Stimulated activated CD8-positive, alpha-beta memory T cell treated with anti-CD3 and anti-CD28 coated beads, Interleukin-12 subunit alpha, Interleukin-12 subunit beta, amount 100 ng/mL, for 4 hours (primary cell): ENCODE measurements around the gene ARFGEF3.
"Not testable (repeated sequence)": the region's sequence is repeated elsewhere in the genome, so short reads cannot be mapped to it uniquely, and the experiment has no call there.

Experiments
- DNase-seq: peaks from one replicate; pipeline ENCODE4 v3.0.0-alpha.2; 2020; ENCODE audit warnings: low read depth

ARFGEF3 gene, protein sequence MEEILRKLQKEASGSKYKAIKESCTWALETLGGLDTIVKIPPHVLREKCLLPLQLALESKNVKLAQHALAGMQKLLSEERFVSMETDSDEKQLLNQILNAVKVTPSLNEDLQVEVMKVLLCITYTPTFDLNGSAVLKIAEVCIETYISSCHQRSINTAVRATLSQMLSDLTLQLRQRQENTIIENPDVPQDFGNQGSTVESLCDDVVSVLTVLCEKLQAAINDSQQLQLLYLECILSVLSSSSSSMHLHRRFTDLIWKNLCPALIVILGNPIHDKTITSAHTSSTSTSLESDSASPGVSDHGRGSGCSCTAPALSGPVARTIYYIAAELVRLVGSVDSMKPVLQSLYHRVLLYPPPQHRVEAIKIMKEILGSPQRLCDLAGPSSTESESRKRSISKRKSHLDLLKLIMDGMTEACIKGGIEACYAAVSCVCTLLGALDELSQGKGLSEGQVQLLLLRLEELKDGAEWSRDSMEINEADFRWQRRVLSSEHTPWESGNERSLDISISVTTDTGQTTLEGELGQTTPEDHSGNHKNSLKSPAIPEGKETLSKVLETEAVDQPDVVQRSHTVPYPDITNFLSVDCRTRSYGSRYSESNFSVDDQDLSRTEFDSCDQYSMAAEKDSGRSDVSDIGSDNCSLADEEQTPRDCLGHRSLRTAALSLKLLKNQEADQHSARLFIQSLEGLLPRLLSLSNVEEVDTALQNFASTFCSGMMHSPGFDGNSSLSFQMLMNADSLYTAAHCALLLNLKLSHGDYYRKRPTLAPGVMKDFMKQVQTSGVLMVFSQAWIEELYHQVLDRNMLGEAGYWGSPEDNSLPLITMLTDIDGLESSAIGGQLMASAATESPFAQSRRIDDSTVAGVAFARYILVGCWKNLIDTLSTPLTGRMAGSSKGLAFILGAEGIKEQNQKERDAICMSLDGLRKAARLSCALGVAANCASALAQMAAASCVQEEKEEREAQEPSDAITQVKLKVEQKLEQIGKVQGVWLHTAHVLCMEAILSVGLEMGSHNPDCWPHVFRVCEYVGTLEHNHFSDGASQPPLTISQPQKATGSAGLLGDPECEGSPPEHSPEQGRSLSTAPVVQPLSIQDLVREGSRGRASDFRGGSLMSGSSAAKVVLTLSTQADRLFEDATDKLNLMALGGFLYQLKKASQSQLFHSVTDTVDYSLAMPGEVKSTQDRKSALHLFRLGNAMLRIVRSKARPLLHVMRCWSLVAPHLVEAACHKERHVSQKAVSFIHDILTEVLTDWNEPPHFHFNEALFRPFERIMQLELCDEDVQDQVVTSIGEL (N-terminal part only)

DNA sequence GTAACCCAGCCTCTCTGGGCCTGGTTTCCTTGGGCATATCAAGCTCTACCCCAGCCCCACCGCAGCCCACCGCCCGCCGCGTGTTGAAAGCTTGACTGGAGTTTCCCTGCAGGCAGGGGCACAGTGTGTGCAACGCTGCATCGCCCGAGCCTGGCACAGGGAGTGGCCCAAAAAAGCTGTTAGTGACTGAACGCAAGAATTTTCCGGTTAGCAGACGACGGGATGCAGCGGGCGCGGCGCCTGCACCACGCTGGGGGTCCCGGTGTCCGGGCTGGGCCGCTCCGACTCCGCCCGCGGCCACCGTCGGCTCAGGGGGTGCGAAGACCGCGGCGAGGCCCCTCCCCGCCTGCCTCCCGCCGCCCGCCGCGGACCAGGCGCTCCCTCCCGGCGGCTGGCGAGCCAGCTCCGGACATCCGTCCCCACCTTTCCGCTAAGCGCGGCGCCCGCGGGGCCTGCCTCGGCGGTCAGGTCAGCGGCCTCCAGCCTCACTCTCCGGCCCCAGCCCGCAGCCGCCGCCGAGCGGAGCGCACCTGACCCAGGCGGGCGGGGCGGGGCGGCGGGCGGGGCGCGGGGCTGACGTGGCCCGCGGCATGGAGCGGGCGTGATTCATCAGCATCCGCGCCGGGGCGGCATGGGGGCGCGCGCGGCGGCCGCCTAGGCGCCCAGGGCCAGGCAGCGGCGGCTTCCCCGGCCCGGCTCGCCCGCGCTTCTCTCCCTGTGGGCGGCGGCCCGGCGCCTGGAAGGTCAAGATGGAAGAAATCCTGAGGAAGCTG lies at the start of gene ARFGEF3:
TSS of gene ARFGEF3 (plus strand) at position 602 of the 773 bp plus-strand sequence. CDS start at position 750, 148 bp downstream.
- DNase-seq = peak; percentile 43

DNA sequence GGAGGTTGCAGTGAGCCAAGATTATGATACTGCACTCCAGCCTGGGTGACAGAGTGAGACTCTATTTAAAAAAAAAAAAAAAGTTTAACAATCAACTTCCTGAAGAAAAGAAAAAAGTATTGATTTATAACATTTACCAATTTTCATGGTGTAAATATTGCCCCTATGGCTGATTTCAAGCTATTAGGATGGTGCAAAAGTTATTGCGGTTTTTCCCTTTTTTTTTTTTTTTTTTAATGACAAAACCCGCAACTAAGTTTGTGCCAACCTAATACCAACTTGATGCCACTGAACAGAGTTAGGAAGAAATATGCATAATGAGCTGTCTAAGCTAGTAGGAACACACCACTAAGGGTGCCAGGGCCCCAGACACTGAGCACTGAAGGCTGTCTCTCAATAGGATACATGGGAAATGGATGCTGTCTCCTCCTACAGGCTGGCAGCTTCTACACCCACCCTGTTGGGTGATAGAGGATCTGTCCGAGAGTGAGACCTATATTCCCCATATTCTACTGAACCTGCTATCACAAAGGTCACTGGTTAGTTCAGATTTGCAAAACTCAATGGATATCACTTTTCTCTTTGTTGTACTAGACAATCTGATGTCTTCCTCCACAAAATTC lies 48.0 kb upstream of the ARFGEF3 start:
- no peak for DNase-seq

DNA sequence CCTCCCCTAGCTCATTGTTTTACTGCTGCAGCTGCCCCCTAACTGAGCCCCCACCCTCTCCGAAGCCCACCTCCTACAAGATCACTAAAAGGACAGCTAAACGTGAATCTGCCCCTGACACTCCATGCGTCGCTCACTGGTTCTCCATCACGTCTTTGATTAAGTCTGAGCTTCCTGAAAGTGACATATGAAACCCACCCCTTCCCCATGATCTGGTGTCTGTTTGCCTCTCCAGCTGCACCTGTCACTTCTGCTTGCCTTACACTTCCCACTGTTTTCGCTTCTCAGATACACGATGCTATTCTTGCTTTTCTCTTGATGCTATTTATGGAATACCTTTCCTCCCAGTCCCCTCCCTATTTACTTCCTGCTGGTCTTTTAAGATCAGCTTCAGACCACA lies 46.5 kb upstream of the ARFGEF3 start:
- no peak for DNase-seq

DNA sequence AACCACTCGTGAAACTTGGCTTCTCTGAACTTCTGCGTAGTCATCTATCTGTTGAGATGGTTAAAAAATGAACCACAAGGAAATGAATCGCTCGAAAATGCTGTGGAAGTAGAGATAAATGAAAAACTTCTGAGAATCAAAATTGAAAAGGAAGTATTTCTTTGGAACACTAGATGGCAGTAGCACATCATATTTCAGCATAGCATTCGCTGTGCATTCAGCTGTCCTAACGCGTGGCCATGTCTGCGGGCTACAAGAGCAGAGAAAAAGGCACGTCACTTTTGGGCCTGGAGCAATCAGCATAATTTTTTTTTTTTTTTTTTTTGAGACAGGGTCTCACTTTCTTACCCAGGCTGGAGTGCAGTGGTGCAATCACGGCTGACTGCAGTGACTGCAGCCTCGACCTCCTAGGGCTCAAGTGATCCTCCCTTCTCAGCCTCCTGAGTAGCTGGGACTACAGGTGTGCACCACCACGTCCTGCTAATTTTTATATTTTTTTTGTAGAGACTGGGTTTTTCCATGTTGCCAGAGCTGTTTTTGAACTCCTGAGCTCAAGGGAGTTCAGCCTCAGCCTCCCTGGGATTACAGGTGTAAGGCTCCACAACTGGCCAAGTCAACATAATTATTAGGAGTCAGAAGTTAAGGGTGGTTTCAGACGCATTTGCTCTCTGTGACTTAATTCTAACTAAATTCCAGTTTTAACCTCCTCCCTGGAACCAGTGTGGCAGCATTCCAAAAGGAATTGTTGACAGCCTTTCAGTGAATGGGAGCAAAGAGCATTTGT lies 45.7 kb upstream of the ARFGEF3 start:
- no peak for DNase-seq

DNA sequence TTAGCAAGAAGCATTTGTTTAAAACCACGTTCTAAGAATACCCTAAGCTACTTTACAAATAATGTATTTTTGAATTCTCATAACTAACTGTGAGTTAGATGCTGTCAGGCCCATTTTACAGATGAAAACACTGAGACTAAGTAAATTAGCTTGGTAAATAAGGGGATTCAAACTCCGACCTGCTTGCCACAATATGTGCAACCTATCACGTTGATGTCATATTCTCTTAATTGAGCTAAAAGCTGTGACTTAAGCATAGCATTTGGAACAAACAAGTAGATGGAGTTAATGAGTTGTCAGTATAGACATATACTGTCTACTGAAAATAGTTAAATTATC lies 45.1 kb upstream of the ARFGEF3 start:
- DNase-seq = no peak

DNA sequence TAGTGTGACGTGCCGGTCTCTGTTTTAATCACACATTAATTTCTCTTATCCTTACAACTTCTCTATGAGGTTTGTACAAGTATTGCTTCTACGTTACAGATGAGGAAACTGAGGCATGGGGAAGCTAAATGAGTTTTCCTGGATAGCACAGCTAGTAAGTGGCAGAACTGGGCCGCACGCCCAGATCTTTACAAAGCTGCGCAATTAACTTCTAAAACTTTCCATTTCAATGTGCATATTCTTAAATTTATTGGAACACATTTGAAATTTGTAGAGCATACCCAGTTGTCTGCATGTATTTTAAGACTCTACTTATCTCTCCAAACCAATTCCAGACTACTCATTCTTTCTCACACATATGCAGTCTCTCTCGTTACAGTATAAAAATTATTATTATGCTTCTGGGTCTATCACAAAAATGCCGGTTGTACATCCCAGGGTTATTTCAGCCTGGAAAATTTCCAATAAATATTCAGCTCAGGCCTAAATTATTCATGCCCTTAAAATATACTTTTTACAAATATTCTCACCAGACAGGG lies 44.3 kb upstream of the ARFGEF3 start:
- DNase-seq = no peak

DNA sequence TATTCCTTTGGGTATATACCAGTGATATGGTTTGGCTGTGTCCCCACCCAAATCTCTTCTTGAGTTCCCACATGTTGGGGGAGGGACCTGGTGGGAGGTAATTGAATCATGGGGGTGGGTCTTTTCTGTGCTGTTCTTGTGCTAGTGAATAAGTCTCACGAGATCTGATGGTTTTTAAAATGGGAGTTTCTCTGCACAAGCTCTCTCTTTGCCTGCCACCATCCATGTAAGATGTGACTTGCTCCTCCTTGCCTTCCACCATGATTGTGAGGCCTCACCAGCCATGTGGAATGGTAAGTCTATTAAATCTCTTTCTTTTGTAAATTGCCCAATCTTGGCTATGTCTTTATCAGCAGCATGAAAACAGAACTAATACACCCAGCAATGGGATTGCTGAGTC lies 42.5 kb upstream of the ARFGEF3 start:
- DNase-seq = not testable (repeated sequence)

DNA sequence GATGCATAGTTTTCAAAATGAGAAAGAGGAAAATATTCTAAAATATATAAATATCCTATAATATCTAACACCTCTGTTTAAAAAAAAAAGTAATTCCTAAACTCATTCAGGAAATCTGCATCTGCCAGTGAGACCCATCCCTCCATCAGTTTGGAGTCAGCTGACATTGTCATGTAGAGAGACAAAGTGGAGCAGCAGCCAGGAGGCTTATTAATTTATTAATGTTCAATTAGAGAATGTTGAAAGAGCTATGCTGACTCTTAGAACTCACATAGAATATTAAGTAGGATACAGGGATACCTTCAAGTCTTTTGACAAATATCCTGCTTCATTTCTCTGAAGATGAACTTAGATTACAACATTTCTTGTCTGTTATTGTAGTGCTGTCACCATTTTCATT lies 41.8 kb upstream of the ARFGEF3 start:
- DNase-seq = no peak

DNA sequence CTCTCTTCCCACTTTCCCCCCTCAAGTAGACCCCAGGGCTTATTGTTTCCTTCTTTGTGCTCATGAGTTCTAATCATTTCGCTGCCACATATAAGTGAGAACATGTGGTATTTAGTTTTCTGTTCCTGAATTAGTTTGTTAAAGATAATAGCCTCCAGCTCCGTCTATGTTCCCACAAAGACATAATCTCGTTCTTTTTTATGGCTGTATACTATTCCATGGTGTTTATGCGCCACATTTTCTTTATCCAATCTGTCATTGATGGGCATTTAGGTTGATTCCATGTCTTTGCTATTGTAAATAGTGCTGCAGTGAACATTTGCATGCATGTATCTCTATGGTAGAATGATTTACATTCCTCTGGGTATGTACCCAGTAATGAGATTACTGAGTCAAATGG lies 37.6 kb upstream of the ARFGEF3 start:
- DNase-seq = no peak

DNA sequence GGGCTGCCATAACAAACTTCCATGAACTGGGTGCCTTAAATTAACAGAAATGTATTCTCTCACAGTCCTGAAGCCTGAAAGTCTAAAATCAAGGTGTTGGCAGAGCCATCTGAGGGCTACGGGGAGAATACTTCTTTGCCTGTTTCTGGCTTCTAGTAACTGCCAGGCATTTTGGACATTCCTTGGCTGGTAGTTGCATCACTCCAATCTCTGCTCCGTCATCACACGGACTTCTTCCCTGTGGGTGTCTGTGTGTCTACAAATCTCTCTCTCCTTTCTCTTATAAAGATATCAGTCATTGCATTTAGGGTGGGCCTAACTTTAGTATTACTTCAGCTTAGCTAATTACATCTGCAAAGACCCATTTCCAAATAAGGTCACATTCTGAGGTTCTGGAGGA lies 33.6 kb upstream of the ARFGEF3 start:
- no peak for DNase-seq

DNA sequence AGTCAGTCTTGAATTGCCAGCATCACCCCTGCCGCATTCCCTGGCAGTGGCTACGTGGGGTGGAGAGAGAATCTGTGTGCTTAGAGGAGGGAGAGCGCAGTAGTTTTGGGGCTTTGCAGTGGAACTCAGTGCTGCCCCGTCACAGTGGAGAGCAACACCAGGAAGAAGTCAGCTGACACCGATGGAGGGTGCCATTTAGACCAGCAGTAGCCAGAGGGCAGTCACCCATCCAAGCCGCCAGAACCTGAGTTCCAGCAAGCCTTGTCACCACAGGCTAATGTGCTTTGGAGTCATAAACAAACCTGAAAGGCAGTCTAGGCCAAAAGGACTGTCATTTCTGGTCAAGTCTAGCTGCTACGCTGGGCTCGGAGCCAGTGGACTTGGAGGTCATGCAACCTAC lies 32.5 kb upstream of the ARFGEF3 start:
- no peak for DNase-seq

DNA sequence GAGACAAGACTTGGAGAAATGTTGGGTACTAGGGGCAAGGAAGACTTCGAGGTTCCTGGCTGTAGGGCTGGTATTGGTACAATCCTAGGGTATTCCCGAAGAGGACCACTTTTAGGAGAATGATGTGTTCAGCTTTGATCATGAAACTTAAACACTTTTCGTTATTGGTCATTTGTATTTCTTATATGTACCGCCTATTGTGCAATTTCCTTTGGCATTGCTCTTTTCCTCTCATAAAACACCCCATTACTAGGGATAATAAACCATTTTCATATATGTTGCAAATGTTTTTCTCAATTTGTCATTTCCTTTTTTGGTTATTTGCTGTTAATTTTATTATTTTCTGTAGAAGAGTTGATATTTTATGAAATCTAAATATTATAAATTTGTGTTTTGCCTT lies 18.9 kb upstream of the ARFGEF3 start:
- DNase-seq = no peak

DNA sequence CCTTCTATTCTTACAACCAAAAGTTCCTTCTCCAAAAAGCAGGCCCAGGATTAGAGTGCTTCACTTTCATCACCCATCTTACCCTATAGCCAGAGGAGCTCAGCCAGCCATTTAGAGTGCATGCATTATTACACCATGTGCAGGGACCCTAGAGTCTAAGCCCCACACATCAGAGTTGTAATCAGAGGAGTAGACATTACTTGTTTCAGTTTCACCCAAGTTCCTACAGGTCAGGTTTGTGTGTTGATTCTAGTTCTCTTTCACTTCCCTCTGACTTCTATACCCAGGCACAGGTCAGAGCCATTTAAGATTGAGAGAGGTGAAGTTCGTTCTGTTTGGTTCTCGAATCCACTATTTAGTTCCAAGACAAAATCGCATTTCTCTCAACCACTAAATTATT lies 16.3 kb upstream of the ARFGEF3 start:
- DNase-seq = no peak

DNA sequence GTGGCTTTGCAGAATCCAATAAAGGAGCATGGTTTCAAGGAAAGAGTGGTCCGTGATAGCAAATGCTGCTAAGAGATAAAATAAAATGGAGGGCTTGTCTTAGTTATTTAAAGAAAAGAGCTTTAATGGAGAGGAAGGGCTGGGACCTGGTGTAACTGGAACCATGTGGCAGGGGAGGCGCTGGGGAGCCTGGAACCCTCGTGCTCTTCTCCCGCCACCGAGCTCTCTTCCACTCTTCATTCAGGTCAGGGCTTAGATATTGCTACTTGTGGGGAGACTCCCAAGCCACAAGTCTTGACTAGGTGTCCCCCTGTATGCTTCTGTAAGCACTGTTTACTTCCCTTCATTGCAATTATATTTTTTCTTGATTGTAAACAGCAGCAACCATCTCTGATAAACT lies 15.2 kb upstream of the ARFGEF3 start:
- no peak for DNase-seq

DNA sequence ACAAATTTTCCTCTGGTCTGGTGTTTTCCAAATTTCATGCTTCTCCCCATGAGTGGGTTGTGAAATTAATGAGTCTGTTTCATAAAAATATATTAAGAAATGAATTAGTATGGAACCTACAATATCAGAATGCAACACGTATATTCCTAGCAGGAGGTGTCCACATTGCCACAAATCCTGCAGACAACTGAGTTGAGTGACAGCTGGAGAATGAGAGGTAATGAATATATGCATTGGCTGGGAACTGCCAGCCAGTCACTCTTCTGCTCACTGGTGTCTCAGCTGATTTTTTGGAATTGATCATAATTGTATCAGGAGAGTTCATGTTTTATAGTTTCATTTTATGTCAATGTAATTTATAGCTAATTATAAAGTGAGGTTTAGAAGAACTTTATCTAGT lies 6.3 kb upstream of the ARFGEF3 start:
- no peak for DNase-seq

DNA sequence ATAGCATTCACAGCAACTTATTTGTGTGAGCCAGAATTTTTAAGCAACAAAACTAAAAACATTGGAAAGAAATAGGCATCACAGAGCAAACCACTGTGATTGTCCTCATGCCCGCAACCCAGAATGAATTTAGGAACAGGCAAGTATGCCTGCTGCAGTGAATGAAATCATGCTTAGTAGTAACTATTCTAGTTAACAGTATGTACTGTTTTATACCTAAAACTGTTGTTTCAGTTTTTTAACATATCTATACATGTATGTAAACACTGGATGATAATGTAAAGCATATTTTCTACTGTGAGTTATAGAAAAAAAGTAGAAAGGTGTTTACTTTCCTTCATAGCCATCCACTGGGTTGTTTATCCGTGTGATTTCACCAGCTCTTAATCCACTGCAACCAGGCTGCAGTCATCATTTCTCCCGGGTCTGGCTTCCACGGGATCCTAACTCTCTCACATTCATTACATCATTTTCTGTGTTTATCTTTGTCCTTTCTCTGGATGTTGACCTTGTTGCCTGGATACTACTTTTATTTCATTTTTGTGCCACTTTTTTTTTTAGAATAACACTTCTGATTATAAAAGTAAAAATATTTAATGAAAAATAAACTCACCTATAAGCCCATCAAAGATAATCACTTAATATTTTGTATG lies 3.6 kb upstream of the ARFGEF3 start:
- no peak for DNase-seq

DNA sequence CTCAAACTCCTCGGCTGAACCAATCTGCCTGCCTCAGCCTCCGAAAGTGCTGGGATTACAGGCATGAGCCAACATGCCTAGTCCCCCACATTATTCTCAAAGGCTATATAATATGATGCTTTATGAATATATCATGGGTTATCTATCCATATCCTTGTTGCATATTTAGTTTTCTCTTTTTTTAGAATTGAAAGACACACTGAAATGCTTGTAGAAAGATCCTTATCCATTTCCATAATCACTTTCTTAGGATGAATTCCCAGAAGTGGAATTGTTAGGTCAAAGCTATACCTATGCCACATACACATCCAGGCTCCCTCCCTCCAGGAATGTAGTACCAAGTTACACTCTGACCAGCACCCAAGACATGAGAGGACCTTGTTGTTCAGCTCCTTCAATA lies 2.5 kb upstream of the ARFGEF3 start:
- DNase-seq = no peak

DNA sequence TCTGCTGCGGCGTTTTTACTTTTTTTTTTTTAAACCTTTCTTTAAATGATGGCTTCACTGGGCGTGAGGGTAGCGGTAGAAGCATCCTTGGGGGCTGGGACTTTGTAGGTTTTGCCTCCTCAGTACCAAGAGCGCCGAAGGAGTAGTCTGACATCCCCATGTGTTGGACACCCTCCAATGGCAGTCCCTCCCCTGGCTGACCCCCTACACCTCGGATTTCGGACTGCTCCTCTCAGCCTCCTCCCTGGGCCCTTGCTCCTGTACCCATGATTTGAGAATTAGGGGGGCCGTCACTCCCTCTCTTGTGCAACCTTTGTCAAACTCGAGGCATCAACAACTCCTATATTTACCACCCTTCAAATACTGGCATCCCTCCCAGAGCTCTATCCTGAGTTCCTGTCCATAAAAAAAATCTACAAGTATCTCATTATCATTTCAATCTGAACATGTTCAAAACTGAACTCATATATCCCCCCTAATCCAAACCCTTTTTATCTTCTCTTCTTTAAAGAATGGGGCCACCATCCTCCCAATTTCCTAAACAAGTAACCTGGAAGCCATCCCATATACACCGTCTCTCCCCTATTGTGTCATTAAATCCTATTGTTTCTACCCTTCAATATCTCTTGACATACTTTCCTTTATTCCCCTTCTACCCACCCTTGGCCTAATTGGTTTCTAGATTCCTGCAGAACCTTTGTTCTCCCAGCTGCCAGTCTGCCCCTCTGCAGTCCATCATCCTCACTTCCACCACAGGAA lies 1.2 kb upstream of the ARFGEF3 start:
- no peak for DNase-seq

DNA sequence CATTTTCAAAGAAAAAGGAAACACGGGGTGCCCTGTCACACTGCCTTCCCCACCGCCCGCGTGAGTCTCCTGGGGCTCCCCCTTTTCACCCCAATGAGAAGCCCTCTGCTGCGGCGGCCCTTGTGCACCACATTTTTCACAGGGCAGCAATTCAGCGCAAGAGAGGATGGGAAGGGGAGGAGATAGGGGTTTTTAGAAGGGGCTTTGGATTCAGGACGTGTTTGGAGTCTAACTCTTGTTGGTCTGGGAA lies 726 bp upstream of the ARFGEF3 start:
- DNase-seq = no peak
